IPS-11a (cell line): ENCODE measurements around the gene ARMC7.
"Not testable (repeated sequence)": the region's sequence is repeated elsewhere in the genome, so short reads cannot be mapped to it uniquely, and the experiment has no call there.

Source experiments
- H3K4me3 ChIP-seq: one replicate; pipeline ENCODE4 v1.5.1; 2013; ENCODE audit warnings: low read depth, low read length, control low read depth

Gene ARMC7

DNA sequence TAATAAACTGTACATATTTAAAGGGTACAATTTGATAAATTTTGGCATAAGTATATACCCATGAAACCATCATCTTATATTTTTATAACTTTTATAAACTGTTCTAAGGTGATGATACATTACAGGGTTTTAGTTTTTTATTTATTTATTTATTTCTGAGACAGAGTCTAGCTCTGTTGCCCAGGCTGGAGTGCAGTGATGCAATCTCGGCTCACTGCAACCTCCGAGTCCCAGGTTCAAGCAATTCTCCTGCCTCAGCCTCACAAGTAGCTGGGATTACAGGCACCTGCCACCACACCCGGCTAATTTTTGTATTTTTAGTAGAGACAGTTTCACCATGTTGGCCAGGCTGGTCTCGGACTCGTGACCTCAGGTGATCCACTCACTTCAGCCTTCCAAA is 18.2 kb downstream of the ARMC7 start:
- H3K4me3 ChIP-seq: not testable (repeated sequence)

DNA sequence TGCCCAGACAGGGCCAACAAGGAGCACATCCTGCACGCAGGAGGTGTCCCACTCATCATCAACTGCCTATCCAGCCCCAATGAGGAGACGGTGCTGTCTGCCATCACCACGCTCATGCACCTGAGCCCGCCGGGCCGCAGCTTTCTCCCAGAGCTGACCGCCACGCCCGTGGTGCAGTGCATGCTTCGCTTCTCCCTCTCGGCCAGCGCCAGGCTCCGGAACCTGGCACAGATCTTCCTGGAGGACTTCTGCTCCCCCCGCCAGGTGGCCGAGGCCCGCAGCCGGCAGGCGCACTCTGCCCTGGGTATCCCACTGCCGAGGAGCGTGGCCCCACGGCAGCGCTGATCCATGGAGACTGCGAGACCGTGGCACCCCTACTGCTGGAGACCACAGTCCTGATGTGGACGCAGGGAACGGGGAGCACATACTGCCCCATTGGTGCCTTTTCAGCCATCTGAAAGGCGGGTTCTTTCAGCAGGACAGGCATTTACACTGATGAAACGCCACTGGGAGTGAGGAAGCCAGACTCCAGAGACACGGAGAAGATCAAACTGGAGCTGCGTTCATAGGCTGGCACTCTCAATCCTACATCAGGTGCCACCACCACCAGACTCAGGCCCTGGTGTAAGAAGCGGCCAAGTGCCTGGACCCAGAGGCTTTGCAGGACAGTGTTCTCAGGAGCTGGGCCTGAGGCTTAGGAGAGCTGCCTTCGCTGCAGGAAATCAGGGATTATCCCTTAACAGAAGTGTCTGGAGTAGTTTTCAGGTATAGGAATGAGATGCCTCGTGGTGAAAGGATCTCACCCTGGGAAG is 19.1 kb downstream of the ARMC7 start:
- H3K4me3 ChIP-seq: no peak overlapping the region

DNA sequence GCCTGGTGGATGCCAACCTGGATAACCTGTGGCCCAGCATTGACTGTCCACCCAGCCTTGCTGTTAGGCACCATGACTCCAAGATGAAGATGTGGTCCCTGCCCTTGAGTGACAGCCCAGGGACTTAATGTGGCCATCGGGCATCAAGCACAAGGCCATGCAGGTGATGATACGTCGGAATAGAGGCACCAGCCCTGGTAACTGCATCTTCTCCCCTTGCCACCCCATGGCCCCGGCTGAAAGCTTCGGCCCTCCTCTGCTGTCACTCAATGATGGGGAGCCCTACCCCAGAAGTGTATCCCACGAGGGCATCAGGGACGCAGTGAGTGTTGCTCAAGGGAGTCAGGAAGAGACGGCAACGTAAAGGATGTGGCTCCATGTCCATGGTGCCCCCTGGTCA is 19.8 kb downstream of the ARMC7 start:
- H3K4me3 ChIP-seq: no peak overlapping the region

DNA sequence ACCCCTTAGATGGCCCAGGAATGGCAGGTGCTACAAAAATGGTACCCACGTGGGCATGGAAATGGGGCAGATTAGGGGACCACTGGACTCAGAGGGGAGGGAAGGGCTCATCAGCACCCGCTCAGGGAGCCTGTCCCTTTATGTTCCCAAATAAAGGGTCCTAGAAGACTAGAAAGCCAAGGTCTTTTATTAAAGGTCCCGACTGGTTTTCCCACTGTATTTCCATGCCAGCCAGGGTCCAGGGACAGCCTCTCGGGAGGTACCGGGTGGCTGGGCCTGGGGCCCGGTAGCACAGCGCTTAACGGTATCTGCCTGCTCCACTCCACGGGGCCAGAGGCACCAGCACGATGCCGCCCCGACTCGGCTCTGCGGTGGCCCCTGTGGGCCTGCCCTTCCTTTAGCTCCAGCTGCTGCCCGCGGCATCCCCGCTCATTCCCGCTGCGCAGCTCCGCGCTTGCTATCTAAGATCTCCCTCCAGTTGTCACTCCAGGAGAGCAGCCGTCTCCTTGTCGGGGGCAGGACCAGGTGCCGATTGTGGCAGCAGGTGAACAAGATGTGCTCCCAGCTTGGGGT is 20.4 kb downstream of the ARMC7 start:
- no peak overlapping the region for H3K4me3 ChIP-seq

DNA sequence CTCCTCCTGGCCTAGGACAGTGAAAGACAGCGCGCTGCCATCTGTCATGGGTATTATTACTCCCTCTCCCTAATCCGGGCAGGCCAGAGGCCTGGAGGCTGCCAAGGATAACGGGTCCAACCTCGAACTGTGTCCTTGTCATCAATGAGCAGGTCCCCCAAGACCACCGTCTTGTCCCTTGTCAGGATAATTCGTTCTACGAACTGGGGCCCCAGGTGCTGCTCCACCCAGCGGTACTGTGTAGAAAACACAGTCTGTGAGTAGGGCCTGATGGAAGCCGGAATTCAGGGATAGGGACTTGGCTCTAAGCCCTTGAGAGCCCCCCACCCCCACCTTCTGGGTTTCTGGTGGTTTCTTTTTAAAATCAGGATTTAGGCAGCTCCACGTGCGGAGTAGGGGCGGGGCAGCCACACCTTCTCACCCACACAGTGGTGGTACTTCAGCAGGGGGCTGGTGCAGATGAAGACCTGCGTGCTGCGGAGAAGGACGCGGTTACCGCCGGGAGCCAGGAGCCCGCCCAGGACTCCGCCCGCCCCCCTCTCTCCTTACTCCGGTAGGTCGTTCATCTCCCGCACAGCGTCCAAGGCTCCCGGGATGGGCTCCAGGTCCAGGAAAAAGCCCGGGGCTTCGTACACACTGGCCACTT is 21.0 kb downstream of the ARMC7 start:
- peak overlapping the region; percentile 72 for H3K4me3 ChIP-seq

DNA sequence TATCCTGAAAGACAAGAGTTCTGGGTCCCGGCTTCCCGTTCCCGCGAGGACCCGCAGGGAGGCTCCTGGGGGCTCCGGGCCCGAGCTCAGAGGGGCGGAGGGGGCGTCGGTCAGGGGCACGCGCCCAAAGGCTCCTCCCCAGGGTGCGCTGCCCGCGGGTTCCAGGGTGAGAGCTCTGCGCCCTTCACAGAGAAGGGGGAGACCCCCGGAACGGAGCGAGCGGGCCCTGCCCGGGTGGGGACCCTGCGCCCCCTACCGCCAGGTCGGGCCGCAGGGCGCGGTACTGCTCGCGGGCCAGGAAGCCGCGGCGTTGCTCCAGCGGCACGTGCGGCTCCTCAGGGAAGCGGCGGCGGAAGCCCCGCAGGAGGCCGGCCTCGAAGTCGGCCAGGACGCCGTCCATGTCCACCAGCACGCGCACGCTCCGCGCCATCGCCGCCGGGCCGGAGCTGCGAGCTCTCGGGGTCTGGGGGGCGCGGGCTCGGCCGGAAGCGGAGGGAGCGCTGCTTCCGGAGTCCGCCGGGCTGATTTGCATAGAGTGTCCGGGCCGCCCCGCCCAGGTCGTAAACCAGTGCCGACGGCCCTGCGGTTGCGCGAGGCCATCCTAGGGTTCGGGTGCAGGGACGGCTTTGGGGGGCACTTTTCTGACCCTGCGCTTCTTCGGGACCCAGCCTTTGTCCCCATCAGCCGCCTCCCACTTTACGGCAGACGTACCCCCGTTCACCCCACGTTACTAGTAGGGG is 21.7 kb downstream of the ARMC7 start, which contains the start of gene NT5C:
TSS of gene NT5C (minus strand) at position 465 of the 740 bp plus-strand sequence. CDS start at position 430, 35 bp downstream.
- H3K4me3 ChIP-seq: peak within 1 kb of the TSS; percentile 72

DNA sequence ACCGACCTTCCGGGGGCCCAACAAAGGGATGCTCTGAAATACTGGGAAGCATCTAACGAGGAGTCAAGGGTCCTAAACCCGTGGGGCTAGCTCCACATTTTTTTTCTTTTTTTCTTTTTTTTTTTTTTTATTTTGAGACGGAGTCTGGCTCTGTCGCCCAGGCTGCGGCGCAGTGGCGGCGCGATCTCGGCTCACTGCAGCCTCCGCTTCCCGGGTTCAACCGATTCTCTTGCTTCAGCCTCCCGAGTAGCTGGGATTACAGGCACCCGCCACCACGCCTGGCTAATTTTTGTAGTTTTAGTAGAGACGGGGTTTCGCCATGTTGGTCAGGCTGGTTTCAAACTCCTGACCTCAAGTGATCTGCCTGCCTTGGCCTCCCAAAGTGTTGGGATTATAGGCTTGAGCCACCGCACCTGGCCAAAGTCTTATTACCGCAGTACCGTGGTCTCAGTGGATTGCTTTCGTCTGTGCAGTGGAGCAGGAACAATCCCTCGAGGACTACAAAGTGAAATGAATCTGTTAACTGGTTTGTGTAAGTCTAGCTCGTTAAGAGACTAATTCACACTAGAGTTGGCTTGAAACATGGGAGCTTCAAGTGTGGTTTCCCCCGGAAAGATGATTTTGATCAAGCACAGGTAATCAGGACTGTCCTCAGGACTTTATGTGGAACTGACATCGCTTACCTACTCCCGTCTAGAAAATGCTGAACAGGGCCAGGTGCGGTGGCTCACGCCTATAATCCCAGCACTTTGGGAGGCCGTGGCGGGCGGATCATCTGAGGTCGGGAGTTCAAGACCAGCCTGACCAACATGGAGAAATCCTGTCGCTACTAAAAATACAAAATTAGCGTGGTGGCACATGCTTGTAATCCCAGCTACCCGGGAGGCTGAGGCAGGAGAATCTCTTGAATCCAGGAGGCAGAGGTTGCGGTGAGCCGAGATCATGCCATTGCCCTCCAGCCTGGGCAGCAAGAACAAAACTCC is 22.5 kb downstream of the ARMC7 start:
- H3K4me3 ChIP-seq: peak overlapping the region; percentile 72

DNA sequence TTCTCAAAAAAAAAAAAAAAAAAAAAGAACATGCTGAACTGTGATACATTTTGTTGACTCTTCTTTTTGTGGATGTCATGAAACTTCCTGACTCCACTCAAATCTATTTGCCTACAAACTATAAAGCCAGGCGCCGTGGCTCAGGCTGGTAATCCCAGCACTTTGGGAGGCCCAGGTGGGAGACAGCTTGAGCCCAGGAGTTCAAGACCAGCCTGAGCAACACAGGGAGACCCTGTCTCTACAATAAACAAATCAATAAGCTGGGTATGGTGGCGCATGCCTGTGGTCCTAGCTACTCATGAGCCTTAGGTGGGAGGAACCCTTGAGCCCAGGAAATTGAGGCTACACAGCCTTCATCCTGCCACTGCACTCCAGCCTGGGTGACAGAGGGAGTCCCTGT is 23.2 kb downstream of the ARMC7 start:
- H3K4me3 ChIP-seq: no peak overlapping the region

DNA sequence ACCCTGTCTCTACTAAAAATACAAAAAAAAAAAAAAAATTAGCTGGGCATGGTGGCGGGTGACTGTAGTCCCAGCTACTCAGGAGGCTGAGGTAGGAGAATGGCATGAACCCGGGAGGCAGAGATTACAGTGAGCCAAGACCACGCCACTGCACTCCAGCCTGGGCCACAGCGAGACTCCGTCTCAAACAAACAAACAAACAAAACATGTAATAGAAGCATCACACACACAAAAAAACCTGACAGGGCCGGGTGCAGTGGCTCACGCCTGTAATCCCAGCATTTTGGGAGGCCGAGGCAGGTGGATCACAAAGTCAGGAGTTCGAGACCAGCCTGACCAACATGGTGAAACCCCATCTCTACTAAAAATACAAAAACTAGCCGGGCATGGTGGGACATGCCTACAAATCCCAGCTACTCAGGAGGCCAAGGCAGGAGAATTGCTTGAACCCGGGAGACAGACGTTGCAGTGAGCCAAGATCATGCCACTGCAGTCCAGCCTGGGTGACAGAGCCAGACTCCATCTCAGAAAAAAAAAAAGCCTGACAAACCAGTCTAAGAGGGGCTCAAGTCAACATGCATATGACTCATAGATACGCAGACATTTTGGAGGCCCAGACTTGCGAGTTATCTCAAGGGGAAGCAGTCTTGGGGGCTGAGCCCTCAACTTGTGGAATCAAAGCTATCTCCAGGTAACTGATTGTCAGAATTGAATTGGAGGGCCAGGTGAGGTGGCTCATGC is 24.0 kb downstream of the ARMC7 start:
- not testable (repeated sequence) for H3K4me3 ChIP-seq

DNA sequence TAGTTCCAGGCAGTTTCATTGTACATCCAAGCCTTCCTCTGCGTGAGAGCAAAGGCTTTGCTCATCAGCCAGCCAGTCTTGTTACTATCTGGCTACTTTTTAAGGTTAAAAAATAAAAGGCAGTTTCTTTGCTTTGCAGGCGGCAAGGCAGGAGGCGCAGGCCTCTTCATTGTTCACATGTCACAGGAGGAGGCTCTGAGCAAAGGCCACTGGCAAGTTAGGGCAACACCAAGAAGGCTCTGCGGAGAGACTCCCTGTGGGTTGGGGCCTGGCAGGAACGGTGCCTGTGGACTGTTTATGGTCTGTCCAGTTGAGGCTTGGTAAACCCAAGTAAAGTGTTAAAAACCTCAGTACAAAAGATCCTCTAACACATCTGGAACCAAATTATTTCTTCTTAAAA is 25.7 kb downstream of the ARMC7 start:
- H3K4me3 ChIP-seq: no peak overlapping the region

DNA sequence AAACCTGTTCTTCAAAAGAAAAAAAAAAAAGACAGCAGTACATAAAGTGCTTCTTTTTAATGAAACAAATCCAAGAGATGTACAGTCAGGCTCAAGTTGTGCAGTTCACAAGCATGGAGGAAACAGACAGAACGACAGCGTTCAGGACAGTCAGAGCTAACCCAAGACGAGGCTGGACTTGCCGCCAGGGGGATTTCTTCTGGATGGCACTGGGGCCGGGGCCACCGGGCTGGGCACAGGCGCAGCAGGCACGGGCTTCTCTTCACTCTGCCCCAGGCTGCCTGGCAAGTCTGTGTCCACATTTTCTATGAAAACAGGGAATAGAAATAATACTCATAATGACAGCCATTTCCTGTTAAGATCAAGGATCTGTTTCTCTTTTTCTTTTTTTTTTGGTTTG is 26.2 kb downstream of the ARMC7 start:
- no peak overlapping the region for H3K4me3 ChIP-seq

DNA sequence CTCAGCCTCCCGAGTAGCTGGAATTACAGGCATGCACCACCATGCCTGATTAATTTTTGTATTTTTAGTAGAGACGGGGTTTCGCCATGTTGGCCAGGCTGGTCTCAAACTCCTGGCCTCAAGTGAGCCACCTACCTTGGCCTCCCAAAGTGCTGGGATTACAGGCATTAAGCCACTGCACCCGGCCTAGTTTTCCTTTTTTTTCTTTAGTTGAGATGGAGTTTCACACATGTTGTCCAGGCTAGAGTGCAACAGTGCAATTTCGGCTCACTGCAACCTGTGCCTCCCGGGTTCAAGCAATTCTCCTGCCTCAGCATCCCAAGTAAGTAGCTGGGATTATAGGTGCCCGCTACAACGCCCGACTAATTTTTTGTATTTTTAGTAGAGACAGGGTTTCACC is 28.0 kb downstream of the ARMC7 start:
- H3K4me3 ChIP-seq: not testable (repeated sequence)

DNA sequence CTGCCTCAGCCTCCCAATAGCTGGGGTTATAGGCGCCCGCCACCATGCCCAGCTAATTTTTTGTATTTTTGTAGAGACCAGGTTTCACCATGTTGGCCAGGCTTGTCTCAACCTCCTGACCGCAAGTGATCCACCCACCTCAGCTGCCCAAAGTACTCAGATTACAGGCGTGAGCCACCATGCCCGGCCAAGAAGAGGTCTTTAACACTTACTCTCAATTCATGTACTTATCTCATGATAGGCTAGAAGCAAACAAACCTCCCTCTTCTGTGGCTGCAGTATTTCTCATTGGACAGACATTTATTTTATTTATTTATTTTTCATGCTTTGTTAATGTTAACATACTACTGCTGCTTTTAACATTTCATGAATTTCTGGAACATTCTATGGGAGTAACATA is 28.8 kb downstream of the ARMC7 start:
- H3K4me3 ChIP-seq: no peak overlapping the region

DNA sequence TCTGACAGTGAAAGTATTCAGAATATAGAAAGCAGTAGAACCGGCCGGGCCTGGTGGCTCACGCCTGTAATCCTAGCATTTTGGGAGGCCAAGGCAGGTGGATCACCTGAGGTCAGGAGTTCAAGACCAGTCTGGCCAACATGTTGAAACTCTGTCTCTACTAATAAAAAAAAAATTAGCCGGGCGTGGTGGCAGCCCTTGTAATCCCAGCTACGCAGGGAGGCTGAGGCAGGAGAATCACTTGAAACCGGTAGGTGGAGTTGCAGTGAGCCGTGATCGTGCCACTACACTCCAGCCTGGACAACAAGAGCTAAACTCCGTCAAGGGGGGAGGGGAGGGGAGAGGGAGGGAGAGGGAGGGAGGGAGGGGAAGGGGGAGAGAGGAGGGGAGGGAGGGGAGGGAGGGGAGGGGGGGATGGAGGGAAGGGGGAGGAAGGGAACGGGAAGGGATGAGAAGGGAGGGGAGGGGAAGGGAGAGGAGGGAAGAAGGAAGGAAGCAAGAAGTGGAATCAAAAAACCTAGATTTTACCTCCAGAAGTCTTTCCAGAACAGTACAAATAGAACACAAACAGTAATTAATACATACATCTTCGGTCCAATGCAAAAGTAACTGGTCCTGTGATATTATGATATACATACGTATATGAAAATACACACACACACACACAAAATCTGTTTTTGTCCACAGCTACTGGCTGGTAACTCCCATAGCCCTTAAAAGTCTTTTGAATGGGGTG is 32.6 kb downstream of the ARMC7 start:
- no peak overlapping the region for H3K4me3 ChIP-seq

DNA sequence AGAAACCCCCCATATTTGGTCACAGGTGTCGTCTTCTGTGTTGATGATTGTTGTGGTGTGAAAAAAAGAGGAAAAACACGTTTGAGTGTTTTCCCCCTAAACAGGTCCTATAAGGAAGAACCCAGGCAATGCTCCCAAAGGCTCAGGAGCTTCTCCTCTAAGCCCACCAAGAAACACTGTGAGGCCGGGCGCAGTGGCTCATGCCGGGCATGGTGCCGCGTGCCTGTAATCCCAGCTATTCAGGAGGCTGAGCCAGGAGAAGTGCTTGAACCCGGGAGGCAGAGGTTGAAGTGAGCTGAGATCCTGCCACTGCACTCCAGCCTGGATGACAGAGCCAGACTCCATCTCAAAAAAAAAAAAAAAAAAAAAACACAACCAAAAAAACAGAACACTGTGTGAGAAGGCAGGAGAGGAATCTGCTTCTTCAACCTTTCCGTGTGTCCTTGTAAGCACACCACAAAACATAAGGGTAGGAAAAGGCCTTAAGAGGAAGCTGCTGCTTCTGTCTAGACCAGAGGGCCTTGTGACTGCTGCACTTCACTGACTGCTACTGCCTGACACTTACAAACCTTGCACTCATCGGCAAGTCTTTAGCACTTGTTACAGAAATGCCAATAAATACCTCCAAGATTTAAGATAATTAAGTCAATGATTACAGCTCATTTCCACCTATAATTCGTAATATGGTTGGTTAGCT is 35.2 kb downstream of the ARMC7 start:
- no peak overlapping the region for H3K4me3 ChIP-seq

DNA sequence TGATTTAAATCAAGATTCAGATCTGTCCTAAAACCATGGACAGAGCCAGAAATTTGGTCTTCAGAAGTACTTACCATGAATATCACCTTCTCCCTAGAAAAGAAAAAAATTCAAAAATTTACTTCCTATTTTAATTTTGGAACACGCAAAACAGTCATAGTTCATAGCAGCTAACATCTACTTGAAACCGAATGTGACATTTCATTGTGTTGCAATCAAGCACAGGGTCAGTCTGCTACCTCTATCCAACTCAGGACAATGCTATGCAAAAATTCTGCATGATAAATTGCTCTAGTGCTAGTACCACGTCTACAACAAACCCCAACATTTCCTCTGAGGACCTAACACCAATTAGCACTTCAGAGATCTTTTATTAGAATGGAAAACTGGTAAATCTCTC is 36.8 kb downstream of the ARMC7 start:
- H3K4me3 ChIP-seq: no peak overlapping the region

DNA sequence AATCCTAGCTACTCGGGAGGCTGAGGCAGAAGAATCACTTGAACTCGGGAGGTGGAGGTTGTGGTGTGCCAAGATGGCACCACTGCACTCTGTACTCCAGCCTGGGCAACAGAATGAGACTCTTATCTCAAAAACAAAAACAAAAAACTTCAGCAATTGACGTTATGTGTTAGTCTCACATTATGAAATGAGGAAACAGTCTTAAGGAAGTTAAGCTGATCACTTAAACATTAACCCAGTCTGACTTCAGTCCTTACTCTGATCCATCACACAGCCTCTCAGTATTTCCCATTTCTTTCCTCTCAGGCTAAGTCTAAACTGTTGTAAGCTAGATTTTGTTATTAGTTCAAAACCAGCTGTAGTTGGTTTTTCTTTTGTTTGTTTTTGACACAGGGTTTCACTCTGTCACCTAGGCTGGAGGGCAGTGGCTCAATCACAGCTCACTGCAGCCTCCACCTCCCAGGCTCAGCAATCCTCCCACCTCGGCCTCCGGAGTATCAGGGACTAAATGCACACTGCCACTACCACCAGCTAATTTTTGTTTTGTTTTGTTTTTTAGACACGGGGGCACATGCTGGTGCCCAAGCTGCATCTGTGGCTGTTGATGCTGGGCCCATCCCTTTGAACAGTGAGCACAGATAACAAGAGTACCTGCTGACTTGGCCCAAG is 38.2 kb downstream of the ARMC7 start:
- no peak overlapping the region for H3K4me3 ChIP-seq

DNA sequence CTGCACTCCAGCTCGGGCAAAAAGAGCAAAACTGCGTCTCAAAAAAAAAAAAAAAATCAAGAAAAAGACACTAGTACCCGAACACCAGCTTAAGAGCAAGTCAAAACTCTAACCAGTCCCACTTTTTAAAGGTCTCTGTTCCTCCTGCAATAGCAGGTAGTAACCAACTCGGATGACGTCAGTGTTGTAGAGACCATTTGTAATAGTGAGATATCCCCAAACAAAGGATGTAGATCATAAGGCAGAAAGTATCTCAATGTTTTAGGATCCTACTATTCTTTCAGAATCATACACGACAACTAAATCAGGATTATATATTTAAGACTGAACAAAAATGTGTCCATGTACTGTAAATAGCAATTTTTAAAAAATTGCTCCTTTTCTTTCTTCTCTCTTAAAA is 42.2 kb downstream of the ARMC7 start:
- H3K4me3 ChIP-seq: peak overlapping the region; percentile 97
